GM10847 (cell line): ENCODE measurements around the gene WDR45.

Source experiments
- POLR2A ChIP-seq: IDR thresholded peaks from 2 replicates; pipeline ENCODE4 v1.6.1; 2011; ENCODE audit not compliant: insufficient read length; ENCODE audit errors: extremely low read depth

The WDR45 gene

DNA sequence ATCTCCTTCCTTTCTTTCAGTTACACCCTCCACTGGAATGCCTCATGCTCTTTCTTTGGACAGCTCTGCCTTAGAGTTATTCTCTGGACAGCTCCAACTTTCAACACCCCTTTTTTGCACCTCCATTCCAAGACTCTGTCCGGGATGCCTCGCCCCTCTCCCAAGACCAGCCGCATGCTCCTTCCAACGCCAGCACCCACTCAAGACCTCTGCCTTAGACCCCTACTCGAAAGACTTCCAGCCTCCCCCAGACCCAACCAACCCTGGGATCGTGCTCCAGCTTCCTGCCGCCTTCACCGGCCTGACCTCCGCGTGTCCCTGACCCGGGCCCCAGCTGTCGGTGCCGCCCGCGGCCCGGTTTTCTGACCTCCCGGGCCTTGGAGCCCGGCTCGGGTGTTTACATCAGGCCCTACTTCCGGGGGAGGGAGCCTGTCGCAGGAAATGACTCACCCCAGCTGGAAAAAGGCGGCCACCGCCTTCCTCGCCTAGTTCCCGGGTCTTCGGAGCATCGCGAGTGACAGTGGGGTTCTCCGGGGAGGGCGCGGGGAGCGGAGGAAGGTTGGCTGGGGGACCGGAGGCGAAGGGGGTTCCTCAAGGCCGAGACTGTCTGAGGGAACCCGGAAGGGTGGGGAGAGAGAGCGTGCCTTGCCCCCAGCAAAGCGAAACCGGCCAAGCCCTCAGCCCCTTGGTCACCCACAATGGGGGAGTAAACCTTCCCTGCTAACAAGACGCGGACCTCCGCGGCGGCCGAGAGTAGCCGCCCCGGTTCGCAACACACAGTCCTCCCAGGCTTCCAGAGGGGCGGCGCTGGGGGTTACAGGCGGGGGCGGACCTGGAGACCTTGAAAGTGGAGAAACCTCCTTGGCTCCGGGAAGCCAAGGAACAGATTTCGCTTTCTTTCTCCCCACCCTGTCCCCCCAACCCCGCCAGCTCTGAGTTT is at the start of gene WDR45:
Gene WDR45 (minus strand): TSS at position 399 of the 940 bp plus-strand sequence. CDS start 1,792 bp downstream, outside the sequence.
- TF ChIP-seq POLR2A: peak; percentile 45

DNA sequence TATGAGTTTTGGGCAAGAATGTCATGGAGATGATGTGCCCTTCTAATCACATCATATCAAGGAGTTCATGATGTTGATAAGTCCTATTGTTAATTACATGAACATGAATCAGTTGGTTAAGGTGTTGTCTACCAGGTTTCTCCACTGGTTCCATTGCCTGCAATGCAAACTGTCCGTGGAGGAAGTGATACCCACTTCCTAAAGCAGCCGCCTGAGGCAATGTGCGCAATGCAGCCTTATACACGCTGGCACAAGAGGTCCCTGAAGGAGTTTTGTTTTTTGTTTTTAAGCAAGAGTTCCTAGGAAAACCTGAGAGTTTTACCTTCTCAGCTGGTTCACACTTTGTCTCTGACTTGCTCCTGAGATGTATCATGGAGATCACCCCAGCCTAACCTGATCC is 49.7 kb upstream of the WDR45 start:
- no peak for TF ChIP-seq POLR2A

DNA sequence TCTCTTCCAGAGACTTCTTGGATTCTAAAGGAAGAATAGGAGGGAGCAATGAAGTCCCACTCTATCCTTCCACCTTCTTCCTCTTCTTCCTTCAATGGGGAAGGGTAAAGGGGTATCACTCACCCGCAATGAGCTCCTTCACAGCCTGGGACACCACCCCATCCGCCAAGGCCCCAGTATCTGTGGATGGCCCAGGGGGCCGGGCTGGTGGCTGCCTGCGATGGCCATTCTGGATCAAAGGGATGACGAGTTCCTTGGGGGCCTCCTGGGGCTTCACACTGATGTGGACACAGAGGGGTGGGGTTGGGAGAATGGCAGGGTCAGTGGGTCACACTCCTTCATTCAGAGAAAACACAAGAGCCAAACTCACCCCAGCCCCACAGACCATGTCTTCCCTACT is 42.8 kb upstream of the WDR45 start:
- TF ChIP-seq POLR2A: no peak

GRCh38 chrX:49120091-49120490 is 40.4 kb upstream of the WDR45 start:
- no peak for TF ChIP-seq POLR2A

DNA sequence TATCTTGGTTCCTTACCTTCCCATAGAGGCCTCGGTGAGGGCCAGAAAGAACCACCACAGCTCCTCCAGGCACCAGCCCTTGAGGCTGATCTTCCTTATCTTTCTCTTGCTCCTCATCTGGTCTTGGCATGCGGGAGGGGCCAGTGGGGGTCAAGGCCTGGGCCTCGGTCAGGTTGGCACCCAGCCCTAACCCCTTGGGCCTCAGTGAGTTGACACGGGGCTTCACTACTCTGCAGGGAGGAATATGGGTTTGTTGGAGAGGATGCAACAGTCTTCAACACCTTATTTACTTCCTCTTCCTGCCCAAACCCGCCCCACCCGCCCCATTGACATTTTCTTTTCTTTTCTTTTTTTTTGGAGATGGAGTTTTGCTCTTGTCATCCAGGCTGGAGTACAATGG is 37.9 kb upstream of the WDR45 start:
- TF ChIP-seq POLR2A: no peak

DNA sequence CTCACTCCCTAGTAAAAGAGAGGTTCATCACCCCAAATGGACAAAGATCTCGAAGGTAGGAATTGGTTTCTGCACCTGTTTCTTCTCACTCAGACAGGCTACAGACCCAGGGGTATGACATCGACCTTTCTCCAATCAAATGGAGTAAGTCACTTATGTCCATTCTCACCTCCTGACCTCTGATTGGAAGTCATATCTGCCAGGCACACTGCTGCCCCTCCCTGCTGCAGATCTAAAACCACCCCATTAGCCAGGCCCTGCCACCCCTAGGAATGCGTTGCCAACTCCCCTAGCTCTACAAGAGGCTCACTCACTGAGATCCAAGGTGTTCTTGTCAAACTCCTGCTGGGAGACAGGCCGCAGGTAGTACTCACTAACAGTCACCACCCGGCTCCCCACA is 37.0 kb upstream of the WDR45 start:
- TF ChIP-seq POLR2A: no peak

GRCh38 chrX:49116076-49116475 is 36.4 kb upstream of the WDR45 start:
- TF ChIP-seq POLR2A: no peak

DNA sequence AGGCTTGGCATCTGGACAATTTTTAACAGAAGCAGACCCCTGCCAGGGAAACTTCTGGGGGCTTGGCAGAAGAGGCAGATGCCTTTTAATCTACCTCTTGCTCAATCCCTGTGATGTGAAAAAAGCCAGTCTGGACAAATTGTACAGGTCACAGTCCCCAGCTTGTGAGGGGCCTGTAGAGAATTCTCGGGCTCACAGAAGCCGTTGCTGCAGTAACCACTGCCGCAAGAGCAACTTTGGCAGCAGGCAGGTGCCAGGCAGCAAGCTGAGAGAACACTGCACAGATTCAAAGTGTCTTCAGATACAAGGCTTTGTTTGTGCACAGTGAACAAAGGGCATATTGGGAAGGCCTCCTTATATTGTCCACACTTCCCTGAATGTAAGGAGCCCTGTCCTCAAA is 32.1 kb upstream of the WDR45 start:
- TF ChIP-seq POLR2A: no peak

DNA sequence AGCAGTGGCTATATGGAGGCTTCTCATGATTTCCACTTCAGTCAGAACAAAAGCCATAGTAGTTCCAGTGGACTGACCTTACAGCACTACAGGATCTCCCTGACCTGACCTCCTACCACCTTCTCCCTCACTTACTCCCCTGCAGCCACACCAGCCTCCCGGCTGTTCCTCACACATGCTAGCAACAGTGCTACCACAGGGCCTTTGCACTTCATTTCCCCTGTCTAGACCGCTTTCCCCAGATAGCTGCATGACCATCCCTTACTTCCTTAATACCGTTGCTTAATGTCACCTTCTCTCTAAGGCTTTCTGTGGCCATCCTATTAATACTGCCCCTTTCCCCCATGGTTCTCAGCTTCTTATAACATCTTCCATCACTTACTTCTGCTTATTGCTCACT is 30.7 kb upstream of the WDR45 start:
- no peak for TF ChIP-seq POLR2A

DNA sequence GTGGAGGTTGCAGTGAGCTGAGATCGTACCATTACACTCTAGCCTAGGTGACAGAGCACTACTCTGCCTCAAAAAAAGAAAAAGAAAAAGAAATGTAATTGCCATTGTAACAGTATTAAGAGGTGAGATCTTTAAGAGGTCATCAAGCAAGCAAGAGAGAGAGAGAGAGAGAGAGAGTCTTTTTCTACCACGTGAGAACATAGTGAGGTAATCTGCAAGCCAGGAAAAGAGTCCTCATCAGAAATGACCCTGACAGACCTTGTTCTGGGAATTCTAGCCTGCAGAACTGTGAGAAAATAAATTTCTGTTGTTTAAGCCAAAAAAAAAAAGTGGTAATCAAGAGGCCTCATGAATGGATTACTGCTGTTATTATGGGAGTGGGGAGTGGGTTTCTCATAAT is 29.0 kb upstream of the WDR45 start:
- no peak for TF ChIP-seq POLR2A

- no peak for TF ChIP-seq POLR2A
Measured at GRCh38 chrX:49106930-49107329, 27.2 kb upstream of the WDR45 start.

- no peak for TF ChIP-seq POLR2A
Measured at GRCh38 chrX:49106296-49106695, 26.6 kb upstream of the WDR45 start.

- no peak for TF ChIP-seq POLR2A
Measured at GRCh38 chrX:49103637-49104036, 23.9 kb upstream of the WDR45 start.

- no peak for TF ChIP-seq POLR2A
Measured at GRCh38 chrX:49102190-49102589, 22.5 kb upstream of the WDR45 start.

- TF ChIP-seq POLR2A: no peak
Measured at GRCh38 chrX:49101629-49101984, 21.9 kb upstream of the WDR45 start.

GRCh38 chrX:49100704-49101628 is 21.3 kb upstream of the WDR45 start:
- TF ChIP-seq POLR2A: peak; percentile 71
